Measurements from ENCODE around the gene APOC3.

The APOC3 gene

DNA sequence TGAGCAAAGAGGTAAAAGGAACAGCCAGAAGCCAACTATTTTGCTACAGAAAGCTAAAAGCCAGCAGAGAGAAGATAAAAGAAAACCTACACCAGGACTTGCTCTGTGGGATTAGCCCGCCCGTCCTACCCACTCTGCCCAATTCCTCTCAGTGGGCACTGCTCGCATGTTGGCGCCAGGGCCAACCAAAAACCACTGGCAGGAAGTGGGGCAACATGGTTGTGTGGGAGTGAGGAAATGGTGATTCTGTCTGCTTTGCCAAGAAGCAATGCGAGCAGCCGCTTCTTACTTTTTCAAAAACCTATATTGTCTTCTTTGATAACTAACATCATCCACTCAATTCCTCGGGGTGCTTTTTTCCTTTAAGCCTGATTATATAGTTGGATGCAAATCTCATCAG lies 21.9 kb downstream of the APOC3 start:
- no peak overlapping the region for H3K27ac ChIP-seq

DNA sequence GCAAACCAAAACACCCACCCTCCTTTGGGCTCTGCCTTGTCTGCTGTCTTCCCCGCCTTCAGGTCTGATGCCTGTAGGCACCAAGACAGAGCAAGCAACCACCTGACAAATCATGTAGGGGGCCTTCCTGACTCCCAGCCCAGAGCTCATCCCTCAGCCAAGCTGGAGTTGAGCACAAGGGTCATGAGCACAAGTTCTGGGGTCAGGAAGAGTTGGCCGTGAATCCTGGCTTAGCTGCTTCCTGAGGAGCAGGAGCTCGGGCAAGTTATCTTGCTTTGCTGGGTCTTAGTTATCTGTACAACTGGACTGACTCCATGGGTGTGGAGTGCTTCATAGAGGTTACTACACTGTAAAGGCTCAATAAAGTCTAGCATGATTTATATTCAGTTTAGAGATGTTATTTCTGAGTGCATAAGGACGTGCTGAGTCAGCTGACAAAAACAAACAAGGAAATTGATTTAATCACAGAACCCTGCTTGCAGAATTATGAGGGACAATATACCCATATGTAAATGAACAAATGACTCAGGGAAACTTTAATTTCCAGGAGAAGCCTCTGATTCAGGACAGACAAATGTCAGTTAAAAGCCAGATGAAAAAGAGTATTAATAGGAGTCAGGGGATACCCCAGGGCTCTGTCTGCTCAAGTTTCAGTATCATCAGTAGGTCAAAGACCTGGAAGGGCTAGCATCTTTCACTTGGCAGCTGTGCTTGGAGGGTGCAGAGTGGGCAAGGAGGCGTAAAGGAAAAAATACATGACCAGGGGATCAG lies 22.7 kb downstream of the APOC3 start:
- DNase-seq: no peak
- no peaks in the 10 kb centered on the region for H3K27me3 ChIP-seq (replicated peaks)
- peak overlapping the region; percentile 65 for H3K27ac ChIP-seq
- H3K36me3 ChIP-seq (replicated peaks): no peaks in the 10 kb centered on the region
- H3K4me3 ChIP-seq (ENCODE audit: low read depth, low read length): no peak overlapping the region
- in situ Hi-C loops (cut with HindIII; ENCODE audit: low pct_ligation_motif_present, low sequenced_read_pairs): no loop called here
- no peak for TF ChIP-seq CTCF (IDR thresholded peaks at IDR 0.05; ENCODE audit: low read depth, low read length, missing control alignments)

More for the DNA sequence above, 21.9 kb downstream of the APOC3 start:
- Histone ChIP-seq H3K27me3 (replicated peaks) (no peaks in the 10 kb centered on the region), H3K4me3 (ENCODE audit: low read depth, low read length) (no peak overlapping the region), H3K36me3 (replicated peaks) (peaks cover 2% of the 10 kb centered on the region)
- in situ Hi-C loops (cut with HindIII; ENCODE audit: low pct_ligation_motif_present, low sequenced_read_pairs): no loop called here
- no peak for DNase-seq
- no peak for TF ChIP-seq CTCF (IDR thresholded peaks at IDR 0.05; ENCODE audit: low read depth, low read length, missing control alignments)

DNA sequence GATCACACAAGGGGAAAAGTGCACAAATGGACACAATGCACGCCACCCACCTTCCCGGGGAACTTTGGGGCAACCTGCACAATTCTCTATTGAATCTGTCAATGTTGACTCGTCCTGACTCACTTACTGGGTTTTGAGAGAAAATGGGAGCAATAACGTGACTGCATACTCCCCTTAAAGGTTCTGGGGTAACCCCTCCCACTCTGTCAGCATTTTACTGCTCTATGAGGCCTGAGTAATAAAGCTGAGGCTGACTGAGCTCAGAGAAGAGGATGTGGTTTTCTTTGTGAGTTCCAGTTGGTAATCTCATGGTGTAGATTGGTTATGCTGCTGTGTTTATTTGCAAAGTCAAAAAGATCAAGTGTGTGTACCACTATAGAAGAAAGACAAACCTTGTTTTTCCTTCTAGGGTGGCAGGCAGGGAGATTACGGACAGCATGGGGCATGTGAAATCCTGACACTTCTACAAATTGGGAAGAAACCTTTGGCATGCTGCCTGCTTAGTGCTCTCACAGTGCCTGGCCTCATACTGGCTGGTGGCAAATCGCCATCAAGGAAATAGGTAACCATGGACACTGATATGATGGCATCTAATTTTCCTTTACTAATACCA lies 23.9 kb downstream of the APOC3 start:
- no peaks in the 10 kb centered on the region for H3K27me3 ChIP-seq (replicated peaks)
- H3K36me3 ChIP-seq (replicated peaks): no peaks in the 10 kb centered on the region
- H3K27ac ChIP-seq: peak overlapping the region; percentile 65
- peak overlapping the region; percentile 13 for H3K4me3 ChIP-seq (ENCODE audit: low read depth, low read length)
- no peak for TF ChIP-seq CTCF (IDR thresholded peaks at IDR 0.05; ENCODE audit: low read depth, low read length, missing control alignments)
- peak; percentile 88 for DNase-seq
- in situ Hi-C loops (cut with HindIII; ENCODE audit: low pct_ligation_motif_present, low sequenced_read_pairs): no loop called here

DNA sequence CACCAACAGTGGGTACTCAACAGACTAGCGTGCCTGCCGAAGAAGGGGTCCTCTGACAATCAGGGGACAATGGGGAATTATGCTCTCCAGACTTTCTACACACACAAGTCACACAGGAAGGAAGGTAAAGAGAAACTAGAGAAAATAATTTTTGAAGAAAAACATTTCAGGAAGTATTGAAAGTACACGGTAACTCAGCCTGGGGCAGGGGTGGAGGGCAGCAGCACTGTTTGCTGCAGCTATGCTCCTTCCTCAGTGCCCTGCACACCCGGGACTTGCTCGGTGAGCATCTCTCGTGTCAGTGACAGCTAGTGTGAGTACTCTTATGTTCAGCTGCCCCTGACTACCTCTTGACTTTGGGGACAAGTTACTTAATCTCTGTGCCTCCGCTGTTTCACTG lies 25.7 kb downstream of the APOC3 start:
- Histone ChIP-seq H3K4me3 (ENCODE audit: low read depth, low read length) (no peak overlapping the region), H3K36me3 (replicated peaks) (no peaks in the 10 kb centered on the region), H3K27ac (no peak overlapping the region), H3K27me3 (replicated peaks) (no peaks in the 10 kb centered on the region)
- DNase-seq: no peak
- in situ Hi-C loops (cut with HindIII; ENCODE audit: low pct_ligation_motif_present, low sequenced_read_pairs): no loop called here
- TF ChIP-seq CTCF (IDR thresholded peaks at IDR 0.05; ENCODE audit: low read depth, low read length, missing control alignments): no peak

GRCh38 chr11:116856423-116856822 lies 26.7 kb downstream of the APOC3 start:
- in situ Hi-C loops (cut with HindIII; ENCODE audit: low pct_ligation_motif_present, low sequenced_read_pairs): no loop called here

More at GRCh38 chr11:116856423-116856822, 26.7 kb downstream of the APOC3 start:
- no peaks in the 10 kb centered on the region for H3K27me3 ChIP-seq (replicated peaks)
- H3K36me3 ChIP-seq (replicated peaks): peaks cover 3% of the 10 kb centered on the region
- H3K27ac ChIP-seq: no peak overlapping the region
- TF ChIP-seq CTCF (IDR thresholded peaks at IDR 0.05; ENCODE audit: low read depth, low read length, missing control alignments): no peak
- no peak overlapping the region for H3K4me3 ChIP-seq (ENCODE audit: low read depth, low read length)
- DNase-seq: no peak

All from brain microvascular endothelial cell (primary cell).